Activated CD8-positive, alpha-beta memory T cell treated with anti-CD3 and anti-CD28 coated beads, Interleukin-2, amount 10 ng/mL, durations not matched to agents 7 days and 5 days (primary cell): ENCODE measurements around the gene CCNYL1. TPM values are rescaled to one million over a fixed set of nuclear protein-coding genes. Genes with fewer than 3 reads are reported as not detected.
"Not testable (repeated sequence)": the region's sequence is repeated elsewhere in the genome, so short reads cannot be mapped to it uniquely, and the experiment has no call there.

Experiments used
- ATAC-seq: fragments of 150-1000 bp; cut with Tn5 transposase; one replicate; pipeline ENCODE4 v1.10.0; 2021; ENCODE audit warnings: moderate library complexity
- CTCF ChIA-PET: fragments of 350-600 bp; sonication (Branson Sonifier 250); formaldehyde crosslinking; loops from one replicate; lab custom pipeline; 2021; ENCODE audit warnings: antibody characterized with exemption; lab: Charles Lee
- DNase-seq: peaks from one replicate; pipeline ENCODE4 v3.0.0-alpha.2; 2020
- H3K27ac Mint-ChIP-seq: one replicate; pipeline ENCODE4 v1.8.0; 2021; ENCODE audit warnings: mild to moderate bottlenecking, mixed read lengths
- H3K27me3 Mint-ChIP-seq: one replicate; pipeline ENCODE4 v1.8.0; 2021; ENCODE audit warnings: mixed read lengths
- H3K36me3 Mint-ChIP-seq: one replicate; pipeline ENCODE4 v1.8.0; 2021; ENCODE audit warnings: mild to moderate bottlenecking, mixed read lengths
- H3K4me1 Mint-ChIP-seq: one replicate; pipeline ENCODE4 v1.8.0; 2021; ENCODE audit warnings: mixed read lengths
- H3K4me3 Mint-ChIP-seq: one replicate; pipeline ENCODE4 v1.8.0; 2021; ENCODE audit warnings: mild to moderate bottlenecking, moderate library complexity, mixed read lengths
- H3K9me3 Mint-ChIP-seq: one replicate; pipeline ENCODE4 v1.8.0; 2022; ENCODE audit warnings: low read depth, mixed read lengths
- total RNA-seq, 2 experiments: library from RNA; stranded (reverse); gene quantifications; one replicate each; pipeline ENCODE4 v1.2.3, GENCODE V29; 2021

Gene CCNYL1
- total RNA-seq, 2 experiments from 2014 or later, result 5.8 to 5.9 TPM

- no peak for DNase-seq
- CTCF ChIA-PET, result no interaction called here
These were observed 19.7 kb downstream of the CCNYL1 start for GRCh38 chr2:207731138-207731537.

GRCh38 chr2:207733597-207734240 is 22.3 kb downstream of the CCNYL1 start:
- H3K27me3 Mint-ChIP-seq, result no peaks in the 10 kb centered on the region
- CTCF ChIA-PET, result no interaction called here
- DNase-seq, result no peak
- H3K27ac Mint-ChIP-seq, result no peak overlapping the region
- no peak for ATAC-seq
- H3K4me3 Mint-ChIP-seq, result no peak overlapping the region
- H3K36me3 Mint-ChIP-seq, result peaks cover 4% of the 10 kb centered on the region
- H3K9me3 Mint-ChIP-seq, result no peaks in the 10 kb centered on the region
- peaks cover 5% of the 10 kb centered on the region for H3K4me1 Mint-ChIP-seq

More at GRCh38 chr2:207731138-207731537, 19.7 kb downstream of the CCNYL1 start:
- Mint-ChIP-seq H3K4me3 (no peak overlapping the region), H3K27ac (no peak overlapping the region), H3K9me3 (no peaks in the 10 kb centered on the region), H3K27me3 (no peaks in the 10 kb centered on the region), H3K4me1 (peaks cover 4% of the 10 kb centered on the region), H3K36me3 (peaks cover 4% of the 10 kb centered on the region)
- ATAC-seq, result no peak

GRCh38 chr2:207734264-207734635 is 22.8 kb downstream of the CCNYL1 start:
- Mint-ChIP-seq H3K27ac (no peak overlapping the region), H3K27me3 (no peaks in the 10 kb centered on the region), H3K4me3 (no peak overlapping the region), H3K4me1 (peaks cover 5% of the 10 kb centered on the region), H3K36me3 (peaks cover 4% of the 10 kb centered on the region), H3K9me3 (no peaks in the 10 kb centered on the region)
- ATAC-seq (no peak), DNase-seq (no peak)
- CTCF ChIA-PET, result interaction anchor here (0.8 kb wide), 1 partner anchor 12 kb away, joined by 3 read pairs; no protein-coding TSS in a partner anchor

- peaks cover 5% of the 10 kb centered on the region for H3K4me1 Mint-ChIP-seq
- no peak overlapping the region for H3K4me3 Mint-ChIP-seq
- no peak overlapping the region for H3K27ac Mint-ChIP-seq
- CTCF ChIA-PET, result interaction anchor here (0.8 kb wide), 1 partner anchor 11 kb away, joined by 3 read pairs; no protein-coding TSS in a partner anchor
- H3K9me3 Mint-ChIP-seq, result no peaks in the 10 kb centered on the region
- DNase-seq (no peak), ATAC-seq (no peak)
- peaks cover 4% of the 10 kb centered on the region for H3K36me3 Mint-ChIP-seq
- H3K27me3 Mint-ChIP-seq, result no peaks in the 10 kb centered on the region
These were observed 23.4 kb downstream of the CCNYL1 start for GRCh38 chr2:207734636-207735512.

DNA sequence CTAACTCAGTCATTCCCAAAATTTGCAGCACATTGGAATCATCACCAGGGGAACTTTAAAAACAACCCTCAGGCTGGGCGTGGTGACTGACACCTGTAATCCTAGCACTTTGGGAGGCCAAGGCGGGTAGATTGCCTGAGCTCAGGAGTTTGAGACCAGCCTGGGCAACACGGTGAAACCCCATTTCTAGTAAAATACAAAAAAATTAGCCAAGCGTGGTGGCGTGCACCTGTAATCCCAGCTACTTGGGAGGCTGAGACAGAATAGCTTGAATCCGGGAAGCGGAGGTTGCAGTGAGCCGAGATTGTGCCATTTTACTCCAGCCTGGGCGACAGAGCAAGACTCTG is 24.0 kb downstream of the CCNYL1 start:
- H3K4me1 Mint-ChIP-seq, H3K27me3 Mint-ChIP-seq, H3K27ac Mint-ChIP-seq, H3K4me3 Mint-ChIP-seq, H3K9me3 Mint-ChIP-seq, DNase-seq, H3K36me3 Mint-ChIP-seq, CTCF ChIA-PET, ATAC-seq: not testable (repeated sequence)

- H3K36me3 Mint-ChIP-seq, result no peaks in the 10 kb centered on the region
- H3K27me3 Mint-ChIP-seq, result no peaks in the 10 kb centered on the region
- ATAC-seq, result no peak
- H3K4me3 Mint-ChIP-seq, result no peak overlapping the region
- peaks cover 2% of the 10 kb centered on the region for H3K4me1 Mint-ChIP-seq
- no peaks in the 10 kb centered on the region for H3K9me3 Mint-ChIP-seq
- no peak for DNase-seq
- CTCF ChIA-PET, result interaction anchor here (1.0 to 8.9 kb wide), 3 partner anchors 290 to 329 kb away, joined by 3 to 80 read pairs (median 5); no protein-coding TSS in a partner anchor
- no peak overlapping the region for H3K27ac Mint-ChIP-seq
These were observed 32.1 kb downstream of the CCNYL1 start for GRCh38 chr2:207743514-207743913.

GRCh38 chr2:207744050-207744449 is 32.6 kb downstream of the CCNYL1 start:
- Mint-ChIP-seq H3K36me3 (no peaks in the 10 kb centered on the region), H3K27me3 (no peaks in the 10 kb centered on the region), H3K9me3 (no peaks in the 10 kb centered on the region), H3K27ac (no peak overlapping the region), H3K4me1 (peaks cover 2% of the 10 kb centered on the region), H3K4me3 (no peak overlapping the region)
- ATAC-seq, result no peak
- DNase-seq, result no peak
- CTCF ChIA-PET, result interaction anchor here (1.5 to 8.9 kb wide), 3 partner anchors 7 to 328 kb away, joined by 5 to 80 read pairs (median 20); no protein-coding TSS in a partner anchor

GRCh38 chr2:207744451-207744850 is 33.0 kb downstream of the CCNYL1 start:
- CTCF ChIA-PET, result interaction anchor here (1.2 to 8.9 kb wide), 4 partner anchors 7 to 296 kb away, joined by 3 to 80 read pairs (median 14); no protein-coding TSS in a partner anchor
- ATAC-seq (no peak), DNase-seq (no peak)
- Mint-ChIP-seq H3K9me3 (no peaks in the 10 kb centered on the region), H3K4me3 (no peak overlapping the region), H3K36me3 (no peaks in the 10 kb centered on the region), H3K27me3 (no peaks in the 10 kb centered on the region), H3K4me1 (peaks cover 2% of the 10 kb centered on the region), H3K27ac (no peak overlapping the region)

- ATAC-seq (peak; percentile 75), DNase-seq (peak; percentile 64)
- no peak overlapping the region for H3K27ac Mint-ChIP-seq
These were observed 34.7 kb downstream of the CCNYL1 start for GRCh38 chr2:207746131-207746530.

GRCh38 chr2:207747653-207748560 is 36.5 kb downstream of the CCNYL1 start:
- CTCF ChIA-PET, result interaction anchor here (0.6 to 8.9 kb wide), 8 partner anchors 11 to 293 kb away, joined by 3 to 80 read pairs (median 4); partner anchors contain the start of gene METTL21A
- DNase-seq, result no peak
- ATAC-seq, result no peak
- no peaks in the 10 kb centered on the region for H3K36me3 Mint-ChIP-seq
- H3K27ac Mint-ChIP-seq, result no peak overlapping the region
- no peaks in the 10 kb centered on the region for H3K9me3 Mint-ChIP-seq
- H3K27me3 Mint-ChIP-seq, result no peaks in the 10 kb centered on the region
- no peak overlapping the region for H3K4me3 Mint-ChIP-seq
- H3K4me1 Mint-ChIP-seq, result peaks cover 2% of the 10 kb centered on the region

More at GRCh38 chr2:207746131-207746530, 34.7 kb downstream of the CCNYL1 start:
- CTCF ChIA-PET, result interaction anchor here (0.6 to 8.9 kb wide), 28 partner anchors 8 to 626 kb away, joined by 3 to 80 read pairs (median 4); partner anchors contain the start of gene METTL21A
- H3K36me3 Mint-ChIP-seq, result no peaks in the 10 kb centered on the region
- no peaks in the 10 kb centered on the region for H3K9me3 Mint-ChIP-seq
- no peak overlapping the region for H3K4me3 Mint-ChIP-seq
- no peaks in the 10 kb centered on the region for H3K27me3 Mint-ChIP-seq
- peaks cover 2% of the 10 kb centered on the region for H3K4me1 Mint-ChIP-seq

DNA sequence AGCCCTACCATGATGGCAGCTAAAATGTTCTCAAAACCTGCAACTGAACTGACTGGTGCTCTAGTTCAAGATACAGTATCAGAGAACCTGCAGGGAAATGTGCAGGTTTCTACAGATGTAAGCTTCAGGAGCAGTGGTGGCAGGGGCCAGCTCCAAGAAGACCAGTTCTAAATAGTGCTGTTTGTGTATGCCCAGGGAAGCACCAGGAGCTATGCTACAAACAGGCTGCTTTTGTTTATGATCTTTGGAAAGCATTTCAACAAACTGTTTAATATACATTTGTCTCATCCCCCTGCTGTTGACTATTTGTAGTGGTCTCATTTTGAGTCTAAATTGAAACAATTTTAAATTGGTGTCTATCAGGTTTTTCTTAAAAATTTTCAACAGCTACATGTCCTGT is 37.6 kb downstream of the CCNYL1 start:
- Mint-ChIP-seq H3K4me3 (no peak overlapping the region), H3K36me3 (no peaks in the 10 kb centered on the region), H3K4me1 (peaks cover 2% of the 10 kb centered on the region), H3K27ac (no peak overlapping the region), H3K27me3 (no peaks in the 10 kb centered on the region), H3K9me3 (no peaks in the 10 kb centered on the region)
- ATAC-seq (no peak), DNase-seq (no peak)
- CTCF ChIA-PET, result interaction anchor here (1.2 to 8.9 kb wide), 4 partner anchors 12 to 292 kb away, joined by 3 to 80 read pairs (median 14); partner anchors contain the start of genes METTL21A and PLEKHM3

- CTCF ChIA-PET, result interaction anchor here (0.6 to 8.9 kb wide), 4 partner anchors 8 to 426 kb away, joined by 3 to 80 read pairs (median 6); partner anchors contain the start of gene METTL21A
- no peak overlapping the region for H3K27ac Mint-ChIP-seq
- ATAC-seq, result no peak
- H3K9me3 Mint-ChIP-seq, result no peaks in the 10 kb centered on the region
- H3K4me3 Mint-ChIP-seq, result no peak overlapping the region
- no peaks in the 10 kb centered on the region for H3K36me3 Mint-ChIP-seq
- H3K27me3 Mint-ChIP-seq, result no peaks in the 10 kb centered on the region
- no peak for DNase-seq
- H3K4me1 Mint-ChIP-seq, result peaks cover 2% of the 10 kb centered on the region
These were observed 38.4 kb downstream of the CCNYL1 start for GRCh38 chr2:207749873-207750272.
